DOHH2 (cell line): ENCODE results near the gene JUNB.

Experiments
- H3F3A ChIP-seq: fragments of 200-600 bp; sonication (generic), shearing (Covaris generic); 2 replicates; pipeline ENCODE4 v1.6.0; 2016; ENCODE audit warnings: antibody characterized with exemption, mild to moderate bottlenecking; ENCODE audit not compliant: control insufficient read depth, insufficient read depth
- H3K27ac ChIP-seq: fragments of 200-600 bp; sonication (generic); 2 replicates; pipeline ENCODE4 v1.5.1; 2014; ENCODE audit warnings: low read depth, mild to moderate bottlenecking, low read length, moderate library complexity
- H3K27me3 ChIP-seq: fragments of 200-600 bp; sonication (generic); 2 replicates; pipeline ENCODE4 v1.6.1; 2014; ENCODE audit warnings: mild to moderate bottlenecking, low read length, mixed read lengths; ENCODE audit not compliant: control insufficient read depth
- H3K36me3 ChIP-seq: fragments of 200-600 bp; sonication (generic); 2 replicates; pipeline ENCODE4 v1.6.1; 2014; ENCODE audit warnings: mild to moderate bottlenecking, low read length, moderate library complexity, mixed read lengths; ENCODE audit not compliant: control insufficient read depth
- H3K4me1 ChIP-seq: fragments of 200-600 bp; sonication (generic); 2 replicates; pipeline ENCODE4 v1.6.1; 2014; ENCODE audit warnings: mild to moderate bottlenecking, low read length, mixed read lengths; ENCODE audit not compliant: control insufficient read depth
- H3K4me2 ChIP-seq: fragments of 200-600 bp; sonication (generic); 2 replicates; pipeline ENCODE4 v1.6.0; 2014; ENCODE audit warnings: mild to moderate bottlenecking, low read length, moderate library complexity
- H3K4me3 ChIP-seq: fragments of 200-600 bp; sonication (generic); 2 replicates; pipeline ENCODE4 v1.5.1; 2014; ENCODE audit warnings: mild to moderate bottlenecking, low read length, mixed read lengths
- H3K79me2 ChIP-seq: fragments of 200-600 bp; sonication (generic); 2 replicates; pipeline ENCODE4 v1.6.1; 2014; ENCODE audit warnings: mild to moderate bottlenecking, low read length, mixed read lengths; ENCODE audit not compliant: control insufficient read depth
- H3K9me2 ChIP-seq: fragments of 200-600 bp; sonication (generic); replicated peaks from 2 replicates; pipeline ENCODE4 v1.6.1; 2014; ENCODE audit warnings: mild to moderate bottlenecking, low read length, mixed read lengths; ENCODE audit not compliant: control insufficient read depth
- H3K9me3 ChIP-seq: fragments of 200-600 bp; sonication (generic); 2 replicates; pipeline ENCODE4 v1.6.1; 2014; ENCODE audit warnings: antibody characterized with exemption, low read length, mixed read lengths; ENCODE audit not compliant: control insufficient read depth, insufficient read depth
- H4K20me1 ChIP-seq: fragments of 200-600 bp; sonication (generic); 2 replicates; pipeline ENCODE4 v1.6.0; 2014; ENCODE audit warnings: low read depth, mild to moderate bottlenecking, antibody characterized with exemption, low read length, moderate library complexity; ENCODE audit not compliant: control insufficient read depth, insufficient read depth
- CTCF ChIP-seq: fragments of 200-600 bp; sonication (generic); IDR thresholded peaks from one replicate; pipeline ENCODE4 v1.5.1; 2014; ENCODE audit warnings: antibody characterized with exemption, mild to moderate bottlenecking, low read depth, low read length; ENCODE audit not compliant: poor library complexity, severe bottlenecking
- EZH2phosphoT487 ChIP-seq: fragments of 200-600 bp; sonication (generic); IDR thresholded peaks from 2 replicates; pipeline ENCODE4 v1.6.1; 2017; ENCODE audit warnings: borderline replicate concordance, mild to moderate bottlenecking, antibody characterized with exemption, low read length, moderate library complexity, mixed read lengths

Gene JUNB

GRCh38 chr19:12777217-12778016 is 13.9 kb upstream of the JUNB start:
- Histone ChIP-seq H3K4me3 (peak overlapping the region; percentile 91), H3F3A (peaks cover 17% of the 10 kb centered on the region), H3K36me3 (peaks cover 3% of the 10 kb centered on the region; the same call in 1 of the 2 replicates), H3K4me1 (peaks cover 50% of the 10 kb centered on the region), H3K27ac (peak overlapping the region; percentile 50), H3K79me2 (no peaks in the 10 kb centered on the region), H3K4me2 (peak overlapping the region; percentile 99), H4K20me1 (no peaks in the 10 kb centered on the region), H3K9me2 (no peaks in the 10 kb centered on the region), H3K27me3 (no peaks in the 10 kb centered on the region), H3K9me3 (no peaks in the 10 kb centered on the region)
- TF ChIP-seq CTCF (peak; percentile 100), EZH2phosphoT487 (no peak)

DNA sequence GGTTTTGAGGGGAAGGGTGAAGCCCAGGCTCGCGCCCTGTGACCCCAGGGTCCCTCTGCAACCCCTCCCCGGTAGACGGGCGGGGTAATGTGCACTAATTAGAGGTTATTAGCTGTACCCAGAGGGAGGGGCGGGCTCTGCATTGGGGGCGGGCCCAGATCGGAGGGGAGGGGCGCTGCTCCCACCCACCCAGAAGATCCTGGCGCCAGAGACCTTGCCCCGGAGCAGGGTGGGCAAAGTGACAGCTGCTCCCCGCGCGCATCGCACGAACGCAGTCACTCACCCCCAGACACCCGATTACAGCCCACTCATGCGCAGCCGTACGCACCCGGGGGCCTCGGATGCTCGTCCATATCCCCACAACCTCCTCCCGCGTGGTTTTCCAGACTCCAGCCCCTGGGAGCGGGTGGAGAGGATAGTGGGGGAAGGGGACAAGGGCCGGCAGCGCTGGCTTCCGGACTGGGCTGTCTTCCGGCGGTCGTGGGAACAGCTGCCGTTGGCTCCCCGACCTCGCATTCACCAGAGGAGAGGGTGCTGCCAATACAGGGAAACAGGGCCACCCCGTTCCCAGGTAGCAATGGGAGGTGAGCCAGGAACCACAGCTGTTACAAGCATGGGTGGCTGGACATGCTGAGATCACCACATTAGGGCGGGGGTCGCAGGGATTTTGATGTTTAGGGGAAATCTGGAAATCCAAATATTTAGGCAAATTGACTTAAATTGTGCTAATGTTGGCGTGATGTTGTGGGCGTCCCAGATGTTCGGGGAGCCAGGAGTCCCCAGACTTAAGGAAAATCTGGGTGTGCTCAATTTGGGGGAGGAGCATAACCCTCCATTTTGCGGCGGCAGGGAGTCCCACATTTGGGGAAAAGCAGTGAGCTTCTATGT is 13.0 kb upstream of the JUNB start:
- H4K20me1 ChIP-seq, result no peaks in the 10 kb centered on the region
- H3F3A ChIP-seq, result peaks cover 17% of the 10 kb centered on the region
- H3K4me3 ChIP-seq, result peak overlapping the region; percentile 91
- TF ChIP-seq EZH2phosphoT487 (no peak), CTCF (no peak)
- peaks cover 58% of the 10 kb centered on the region for H3K4me1 ChIP-seq
- H3K4me2 ChIP-seq, result peak overlapping the region; percentile 99
- no peaks in the 10 kb centered on the region for H3K9me2 ChIP-seq
- H3K79me2 ChIP-seq, result no peaks in the 10 kb centered on the region
- no peaks in the 10 kb centered on the region for H3K9me3 ChIP-seq
- H3K27ac ChIP-seq, result peak overlapping the region; percentile 50
- H3K27me3 ChIP-seq, result no peaks in the 10 kb centered on the region
- peaks cover 3% of the 10 kb centered on the region; the same call in 1 of the 2 replicates for H3K36me3 ChIP-seq

DNA sequence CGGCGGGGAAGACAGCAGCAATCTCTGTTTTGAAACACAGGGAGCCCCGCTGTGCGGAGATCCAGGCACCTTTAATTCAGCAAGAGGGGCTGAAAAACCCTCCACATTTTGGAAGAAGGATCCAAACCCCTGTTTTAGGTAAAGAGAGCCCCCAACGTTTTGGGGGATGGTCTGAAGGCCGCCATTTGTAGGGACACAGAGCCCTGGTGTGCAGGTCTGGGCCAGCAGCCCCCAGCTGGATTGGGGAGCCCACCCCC is 12.5 kb upstream of the JUNB start:
- Histone ChIP-seq H3K9me2 (no peaks in the 10 kb centered on the region), H3K9me3 (no peaks in the 10 kb centered on the region), H3K4me1 (peaks cover 64% of the 10 kb centered on the region), H3K36me3 (peaks cover 3% of the 10 kb centered on the region; the same call in 1 of the 2 replicates), H3K4me3 (peak overlapping the region; percentile 91), H3K4me2 (peak overlapping the region; percentile 99), H3K27me3 (no peaks in the 10 kb centered on the region), H3K79me2 (no peaks in the 10 kb centered on the region), H4K20me1 (no peaks in the 10 kb centered on the region), H3F3A (peaks cover 19% of the 10 kb centered on the region), H3K27ac (peak overlapping the region; percentile 50)
- TF ChIP-seq CTCF (no peak), EZH2phosphoT487 (no peak)
